Measurements from ENCODE around the gene HMGXB3. TPM values are rescaled to one million over a fixed set of nuclear protein-coding genes. Genes with fewer than 3 reads are reported as not detected.

Gene HMGXB3
- total RNA-seq, 1 experiment from 2014 or later, result 38.0 TPM

DNA sequence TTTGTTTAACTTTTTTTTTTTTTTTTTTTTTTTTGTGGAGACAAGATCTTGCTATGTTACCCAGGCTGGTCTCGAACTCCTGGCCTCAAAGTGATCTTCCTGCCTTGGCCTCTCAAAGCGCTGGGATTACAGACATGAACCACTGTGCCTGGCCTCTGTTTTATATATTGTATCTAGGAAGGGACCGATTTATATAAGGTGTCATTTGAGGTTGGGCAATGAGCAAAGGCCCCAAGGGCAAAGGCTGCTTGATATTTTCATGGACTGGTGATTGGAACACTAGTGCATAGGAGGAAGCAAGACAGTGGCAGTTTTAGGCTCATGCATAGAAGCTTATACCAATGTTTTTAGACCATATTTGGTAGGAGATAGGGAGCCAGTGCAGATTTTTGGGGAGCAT, 36.8 kb upstream of the HMGXB3 start:
- Histone ChIP-seq H3K27ac (no peak overlapping the region), H3K4me3 (no peak overlapping the region), H3F3A (ENCODE audit: insufficient read depth, low read depth) (peaks cover 28% of the 10 kb centered on the region), H3K4me1 (replicated peaks; ENCODE audit: insufficient read depth) (peaks cover 13% of the 10 kb centered on the region; the same call in 1 of the 2 replicates), H4K20me1 (ENCODE audit: insufficient read depth) (no peaks in the 10 kb centered on the region), H3K27me3 (ENCODE audit: insufficient read depth, low read depth) (no peaks in the 10 kb centered on the region), H2AFZ (no peak overlapping the region), H3K4me2 (no peak overlapping the region), H3K9me3 (ENCODE audit: insufficient read depth, low read depth) (no peaks in the 10 kb centered on the region), H3K9me2 (ENCODE audit: insufficient read depth) (no peaks in the 10 kb centered on the region), H3K79me2 (ENCODE audit: low read depth) (no peaks in the 10 kb centered on the region), H3K36me3 (ENCODE audit: low read depth) (no peaks in the 10 kb centered on the region)
- ChIA-PET POLR2A (ENCODE audit: unreplicated experiment) (no interaction called here), CTCF (interaction anchor here (0.6 to 2.3 kb wide), 3 partner anchors 8 to 412 kb away, joined by 3 to 27 read pairs (median 4); no protein-coding TSS in a partner anchor)
- BruUV-seq (replicated peaks), result no TSS peak
- DNase-seq, result no peak
- intact Hi-C loops (cut with micrococcal nuclease; ENCODE audit: unreplicated experiment), result loop anchor here (5.0 to 10.0 kb wide), 2 partner anchors 61 to 329 kb away; no protein-coding TSS in a partner anchor
- TF ChIP-seq, protein P1, sequence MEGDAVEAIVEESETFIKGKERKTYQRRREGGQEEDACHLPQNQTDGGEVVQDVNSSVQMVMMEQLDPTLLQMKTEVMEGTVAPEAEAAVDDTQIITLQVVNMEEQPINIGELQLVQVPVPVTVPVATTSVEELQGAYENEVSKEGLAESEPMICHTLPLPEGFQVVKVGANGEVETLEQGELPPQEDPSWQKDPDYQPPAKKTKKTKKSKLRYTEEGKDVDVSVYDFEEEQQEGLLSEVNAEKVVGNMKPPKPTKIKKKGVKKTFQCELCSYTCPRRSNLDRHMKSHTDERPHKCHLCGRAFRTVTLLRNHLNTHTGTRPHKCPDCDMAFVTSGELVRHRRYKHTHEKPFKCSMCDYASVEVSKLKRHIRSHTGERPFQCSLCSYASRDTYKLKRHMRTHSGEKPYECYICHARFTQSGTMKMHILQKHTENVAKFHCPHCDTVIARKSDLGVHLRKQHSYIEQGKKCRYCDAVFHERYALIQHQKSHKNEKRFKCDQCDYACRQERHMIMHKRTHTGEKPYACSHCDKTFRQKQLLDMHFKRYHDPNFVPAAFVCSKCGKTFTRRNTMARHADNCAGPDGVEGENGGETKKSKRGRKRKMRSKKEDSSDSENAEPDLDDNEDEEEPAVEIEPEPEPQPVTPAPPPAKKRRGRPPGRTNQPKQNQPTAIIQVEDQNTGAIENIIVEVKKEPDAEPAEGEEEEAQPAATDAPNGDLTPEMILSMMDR (conservative IDR thresholded peaks at IDR 0.05), result no peak
- no peak for TF ChIP-seq EZH2 (IDR thresholded peaks at IDR 0.05; ENCODE audit: low read depth)

DNA sequence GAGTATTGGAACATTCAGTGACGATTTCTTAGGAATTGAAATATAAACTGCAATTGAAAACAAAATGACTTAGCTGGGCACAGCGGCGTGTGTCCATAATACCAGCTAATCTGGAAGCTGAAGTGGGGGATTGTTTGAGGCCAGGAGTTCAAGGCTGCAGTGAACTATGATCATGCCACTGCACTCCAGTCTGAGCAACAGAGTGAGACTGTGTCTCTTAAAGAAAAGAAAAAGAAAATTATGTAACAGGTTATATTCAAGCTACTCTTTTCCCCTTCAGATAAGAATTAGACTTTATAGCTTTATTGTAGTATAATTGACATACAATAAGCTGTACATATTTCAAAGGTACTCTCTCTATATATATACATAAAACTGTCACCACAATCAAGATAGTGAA, 33.6 kb upstream of the HMGXB3 start:
- no peaks in the 10 kb centered on the region for H3K36me3 ChIP-seq (ENCODE audit: low read depth)
- H3K9me3 ChIP-seq (ENCODE audit: insufficient read depth, low read depth), result no peaks in the 10 kb centered on the region; the same call in 1 of the 2 replicates
- no peak overlapping the region for H3K4me3 ChIP-seq
- H3K79me2 ChIP-seq (ENCODE audit: low read depth), result no peaks in the 10 kb centered on the region
- TF ChIP-seq EZH2 (IDR thresholded peaks at IDR 0.05; ENCODE audit: low read depth), result no peak
- no peak overlapping the region for H3K4me2 ChIP-seq
- no peak overlapping the region for H3K27ac ChIP-seq
- no peaks in the 10 kb centered on the region for H4K20me1 ChIP-seq (ENCODE audit: insufficient read depth)
- ChIA-PET CTCF (interaction anchor here (0.6 to 1.0 kb wide), 2 partner anchors 24 to 131 kb away, joined by 3 read pairs; no protein-coding TSS in a partner anchor), POLR2A (ENCODE audit: unreplicated experiment) (no interaction called here)
- peaks cover 3% of the 10 kb centered on the region for H3F3A ChIP-seq (ENCODE audit: insufficient read depth, low read depth)
- no peaks in the 10 kb centered on the region for H3K27me3 ChIP-seq (ENCODE audit: insufficient read depth, low read depth)
- no peak overlapping the region for H2AFZ ChIP-seq
- intact Hi-C loops (cut with micrococcal nuclease; ENCODE audit: unreplicated experiment), result loop anchor here (10.0 kb wide), 1 partner anchor 332 kb away; no protein-coding TSS in a partner anchor
- H3K4me1 ChIP-seq (replicated peaks; ENCODE audit: insufficient read depth), result no peaks in the 10 kb centered on the region
- no TSS peak for BruUV-seq (replicated peaks)
- no peaks in the 10 kb centered on the region for H3K9me2 ChIP-seq (ENCODE audit: insufficient read depth)
- no peak for DNase-seq

DNA sequence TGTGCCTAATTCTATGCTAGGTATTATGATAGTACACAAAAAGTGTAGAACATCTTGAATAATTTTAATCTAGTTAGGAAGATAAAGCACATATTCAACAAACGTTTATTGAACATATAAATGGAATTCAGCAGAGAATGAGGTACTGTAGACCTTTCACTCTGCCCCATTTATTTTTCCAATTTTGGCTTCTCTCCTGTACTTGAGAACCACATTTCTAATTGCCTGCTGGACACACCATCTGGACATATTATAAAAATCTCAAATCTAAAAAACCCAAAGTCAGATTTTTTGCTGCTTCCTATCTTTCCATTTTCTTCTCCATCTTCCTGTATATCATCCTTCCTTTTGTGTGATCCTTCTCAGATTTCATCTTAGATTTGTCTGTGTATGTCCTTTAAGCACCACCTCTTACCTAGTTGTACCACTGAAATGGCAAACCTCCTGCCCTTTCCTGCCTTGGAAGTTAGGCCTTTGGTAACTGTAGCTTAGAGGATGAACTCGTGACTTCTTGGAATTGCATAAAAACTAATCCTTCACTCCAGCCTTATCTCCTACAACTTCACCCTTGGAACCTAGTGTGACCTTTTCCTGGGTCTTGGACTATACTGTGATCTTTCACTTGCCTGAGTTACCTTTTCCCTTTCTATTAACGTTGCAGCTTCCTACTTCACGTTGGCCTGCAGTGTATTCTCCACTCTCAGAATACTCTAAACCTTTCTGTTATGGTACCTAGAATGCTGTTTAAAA, 31.2 kb upstream of the HMGXB3 start:
- no peak overlapping the region for H3K27ac ChIP-seq
- H3K9me3 ChIP-seq (ENCODE audit: insufficient read depth, low read depth), result no peaks in the 10 kb centered on the region; the same call in 1 of the 2 replicates
- no peaks in the 10 kb centered on the region for H3K79me2 ChIP-seq (ENCODE audit: low read depth)
- H3K4me2 ChIP-seq, result no peak overlapping the region
- no peaks in the 10 kb centered on the region for H4K20me1 ChIP-seq (ENCODE audit: insufficient read depth)
- no peaks in the 10 kb centered on the region for H3K27me3 ChIP-seq (ENCODE audit: insufficient read depth, low read depth)
- CTCF ChIA-PET, result no interaction called here
- no TSS peak for BruUV-seq (replicated peaks)
- POLR2A ChIA-PET (ENCODE audit: unreplicated experiment), result no interaction called here
- 0 out of 2 replicates have a peak, but pooled peaks cover 4% of the 10 kb centered on the region for H3K9me2 ChIP-seq (ENCODE audit: insufficient read depth)
- H3F3A ChIP-seq (ENCODE audit: insufficient read depth, low read depth), result no peaks in the 10 kb centered on the region
- H3K4me1 ChIP-seq (replicated peaks; ENCODE audit: insufficient read depth), result no peaks in the 10 kb centered on the region
- no peak overlapping the region for H2AFZ ChIP-seq
- no peak for DNase-seq
- H3K4me3 ChIP-seq, result no peak overlapping the region
- intact Hi-C loops (cut with micrococcal nuclease; ENCODE audit: unreplicated experiment), result loop anchor here (10.0 kb wide), 1 partner anchor 335 kb away; no protein-coding TSS in a partner anchor
- TF ChIP-seq, protein P1 (conservative IDR thresholded peaks at IDR 0.05), result no peak
- no peak for TF ChIP-seq EZH2 (IDR thresholded peaks at IDR 0.05; ENCODE audit: low read depth)
- no peaks in the 10 kb centered on the region for H3K36me3 ChIP-seq (ENCODE audit: low read depth)

Data from PC-9 (cell line).